Stimulated activated CD8-positive, alpha-beta memory T cell treated with anti-CD3 and anti-CD28 coated beads, Interleukin-12 subunit alpha, Interleukin-12 subunit beta, amount 100 ng/mL, for 24 hours (primary cell): ENCODE results near the gene ITGA11.

Experiments
- DNase-seq: peaks from one replicate; pipeline ENCODE4 v3.0.0-alpha.2; 2020; ENCODE audit errors: extremely low read depth

Gene ITGA11

GRCh38 chr15:68389041-68389930, 42.7 kb downstream of the ITGA11 start:
- no peak for DNase-seq

- no peak for DNase-seq
These were observed 44.4 kb downstream of the ITGA11 start for GRCh38 chr15:68387381-68388143.

DNA sequence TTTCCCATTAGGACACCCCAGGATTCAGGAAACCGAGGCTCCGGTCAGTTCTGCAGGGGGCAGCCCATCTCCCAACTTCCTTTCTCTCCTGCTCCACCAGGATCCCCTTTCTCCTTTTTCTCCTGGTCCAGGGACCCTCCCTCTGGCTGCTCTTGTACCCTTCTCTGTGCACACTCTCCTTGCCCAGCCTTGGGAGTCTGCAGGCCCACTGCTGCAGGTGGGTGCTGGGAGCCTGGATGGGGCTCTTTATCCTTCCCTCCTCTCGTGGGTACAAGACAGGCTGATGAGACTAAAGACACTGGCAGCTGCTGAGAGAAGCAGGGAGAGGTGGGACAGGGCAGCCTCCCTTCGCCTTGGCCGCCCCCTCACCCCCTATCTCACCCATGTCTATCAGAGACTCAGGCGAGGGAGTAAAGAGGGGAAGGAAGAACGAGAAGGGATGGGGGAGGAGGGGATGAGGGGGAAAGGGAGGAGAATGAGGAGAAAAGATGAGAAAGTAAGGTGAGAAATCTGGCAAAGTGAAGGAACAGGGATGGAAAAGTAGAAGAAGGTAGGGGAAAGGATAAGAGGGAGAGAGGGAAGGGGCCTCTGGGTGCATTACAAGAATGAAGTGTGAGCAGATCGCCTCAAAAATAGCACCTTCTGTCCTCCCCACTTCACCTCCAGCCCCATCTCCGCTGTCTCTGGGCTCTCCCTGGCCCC, 45.2 kb downstream of the ITGA11 start:
- DNase-seq: no peak

DNA sequence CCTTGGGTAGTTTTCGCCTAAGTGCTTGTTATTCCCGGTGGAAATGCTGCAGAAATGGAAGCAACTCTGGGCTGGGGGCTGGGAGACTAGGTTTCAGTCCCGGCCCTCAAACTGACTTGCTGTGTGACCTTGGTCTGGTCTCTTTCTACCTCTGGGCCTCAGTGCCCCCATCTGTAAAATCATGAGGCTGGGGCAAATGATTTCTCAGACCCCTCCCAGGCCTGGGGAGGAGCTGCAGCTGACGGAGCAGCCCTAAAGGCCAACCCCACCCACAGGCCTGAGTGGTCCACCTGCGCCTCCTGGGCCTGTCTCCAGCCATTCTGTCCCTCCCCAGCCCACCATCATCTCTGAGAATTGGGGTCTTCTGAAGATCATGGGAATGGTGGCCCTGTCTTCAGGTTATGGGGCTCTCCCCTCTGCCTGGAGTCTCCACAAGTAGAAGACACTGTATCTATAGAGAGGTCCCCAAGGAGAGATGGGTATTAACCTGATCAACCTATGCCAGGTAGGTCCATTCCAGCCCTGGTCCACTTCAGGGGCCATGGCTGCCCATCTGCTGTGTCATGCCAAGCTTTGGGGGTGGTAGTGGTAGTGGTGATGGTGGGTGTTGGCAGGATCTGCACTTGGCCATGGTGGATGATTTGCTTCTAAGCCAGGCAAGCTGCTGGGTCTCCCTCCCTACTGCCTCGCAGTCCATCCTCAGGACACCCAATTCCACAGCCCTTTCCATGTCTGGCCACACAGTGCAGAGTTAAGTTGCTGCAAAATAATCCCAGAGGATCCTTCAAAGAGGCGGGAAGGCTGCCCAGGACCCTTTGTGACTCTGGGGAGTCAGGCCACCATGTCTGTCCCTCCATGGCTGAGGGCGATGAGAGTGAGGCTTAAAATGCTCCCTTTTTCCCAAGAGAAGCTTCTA, 46.0 kb downstream of the ITGA11 start:
- DNase-seq: no peak

DNA sequence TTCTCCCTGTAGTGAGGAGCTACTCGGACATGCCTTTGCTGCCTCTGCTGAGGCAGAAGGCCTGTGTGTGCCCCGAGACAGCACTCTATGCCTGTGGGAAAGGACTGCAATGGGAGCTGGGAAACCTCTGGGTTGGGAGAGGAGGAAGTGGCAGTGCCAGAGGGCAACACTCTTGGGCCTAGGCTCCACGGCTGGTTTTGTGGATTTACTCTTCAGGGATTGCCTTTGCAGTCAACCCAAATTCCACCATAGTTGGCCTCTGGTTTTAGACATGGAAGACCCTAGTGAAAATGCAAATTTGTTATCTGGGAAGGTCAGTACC, 46.8 kb downstream of the ITGA11 start:
- no peak for DNase-seq

DNA sequence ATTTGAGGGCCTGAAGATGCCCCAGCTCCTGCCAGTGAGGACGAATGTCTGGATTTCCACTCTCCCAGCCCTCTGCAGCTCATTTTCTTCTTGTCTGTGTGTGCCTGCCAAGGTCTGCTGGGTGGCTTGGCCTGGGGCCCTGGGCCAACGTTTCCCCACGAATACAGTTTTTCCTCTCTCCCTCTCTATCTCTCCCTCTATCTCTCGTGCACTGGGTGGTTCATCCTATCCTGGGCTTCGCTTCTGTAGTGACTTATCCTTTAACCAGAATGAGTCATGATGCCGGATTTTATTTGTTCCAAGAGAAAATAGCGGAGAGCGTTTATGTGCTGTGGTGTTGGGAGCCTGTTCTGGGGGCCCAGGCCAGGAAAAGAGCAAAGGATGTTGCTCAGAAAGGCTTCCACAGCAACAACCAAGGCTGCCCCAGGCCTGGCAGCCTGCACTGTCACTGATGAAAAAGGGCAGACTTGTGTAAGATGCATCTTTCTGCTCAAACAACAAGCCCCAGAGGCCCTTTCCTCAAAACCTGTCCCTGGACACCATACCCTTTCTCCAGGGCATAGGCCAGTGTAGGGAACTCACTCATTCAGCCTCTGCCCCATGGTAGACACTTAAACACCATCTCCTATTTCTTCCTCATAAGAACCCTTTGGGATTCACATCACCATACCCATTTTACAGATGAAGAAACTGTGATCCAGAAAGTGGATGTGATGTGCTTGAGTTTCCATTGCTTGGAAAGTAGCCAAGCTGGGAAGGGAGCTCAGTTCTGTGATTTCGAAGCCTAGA, 47.3 kb downstream of the ITGA11 start:
- no peak for DNase-seq

GRCh38 chr15:68383161-68384074, 48.5 kb downstream of the ITGA11 start:
- DNase-seq: no peak

GRCh38 chr15:68382286-68383007, 49.5 kb downstream of the ITGA11 start:
- no peak for DNase-seq

DNA sequence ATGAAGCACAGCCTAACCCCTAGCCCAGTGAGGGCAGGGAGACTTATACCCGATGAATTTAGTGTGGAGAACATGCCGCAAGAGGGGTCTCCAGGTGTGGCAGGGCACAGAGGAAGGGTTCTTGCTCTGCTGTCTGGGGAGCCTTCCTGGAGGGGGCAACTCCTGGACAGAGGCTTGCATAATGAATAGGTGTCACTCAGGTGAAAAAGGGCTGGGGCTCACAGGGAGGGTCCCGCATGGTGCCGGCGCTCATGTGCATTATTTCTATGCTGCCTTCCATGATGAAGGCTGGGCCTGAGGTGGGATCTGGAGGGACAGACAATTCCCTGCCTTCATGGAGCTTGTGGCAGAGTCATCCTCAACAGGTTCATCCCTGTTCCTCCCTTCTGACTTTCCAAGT, 51.5 kb downstream of the ITGA11 start:
- no peak for DNase-seq

GRCh38 chr15:68379759-68380290, 52.1 kb downstream of the ITGA11 start:
- DNase-seq: no peak

- DNase-seq: no peak
These were observed 52.8 kb downstream of the ITGA11 start for GRCh38 chr15:68379058-68379758.

GRCh38 chr15:68378595-68378994, 53.4 kb downstream of the ITGA11 start:
- no peak for DNase-seq

DNA sequence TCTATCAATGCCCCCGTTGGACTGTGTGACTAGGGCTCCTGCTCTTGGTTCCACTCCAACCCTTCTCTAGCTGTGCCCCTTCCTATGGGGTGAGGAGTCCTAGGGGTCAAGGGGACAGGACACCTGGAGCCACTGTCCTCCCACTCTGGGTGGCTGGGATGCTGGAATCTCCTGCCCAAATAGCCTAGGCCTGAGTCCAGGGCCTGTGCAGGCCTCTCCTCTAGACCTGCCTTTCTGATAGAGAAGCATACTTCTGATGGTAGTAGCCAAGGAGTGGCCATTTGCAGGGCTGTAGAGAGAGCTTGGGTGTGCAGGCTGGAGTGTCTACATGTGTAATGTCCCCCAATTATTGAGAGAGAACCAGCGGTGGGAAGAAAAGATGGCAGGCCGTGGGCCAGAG, 54.2 kb downstream of the ITGA11 start:
- no peak for DNase-seq

DNA sequence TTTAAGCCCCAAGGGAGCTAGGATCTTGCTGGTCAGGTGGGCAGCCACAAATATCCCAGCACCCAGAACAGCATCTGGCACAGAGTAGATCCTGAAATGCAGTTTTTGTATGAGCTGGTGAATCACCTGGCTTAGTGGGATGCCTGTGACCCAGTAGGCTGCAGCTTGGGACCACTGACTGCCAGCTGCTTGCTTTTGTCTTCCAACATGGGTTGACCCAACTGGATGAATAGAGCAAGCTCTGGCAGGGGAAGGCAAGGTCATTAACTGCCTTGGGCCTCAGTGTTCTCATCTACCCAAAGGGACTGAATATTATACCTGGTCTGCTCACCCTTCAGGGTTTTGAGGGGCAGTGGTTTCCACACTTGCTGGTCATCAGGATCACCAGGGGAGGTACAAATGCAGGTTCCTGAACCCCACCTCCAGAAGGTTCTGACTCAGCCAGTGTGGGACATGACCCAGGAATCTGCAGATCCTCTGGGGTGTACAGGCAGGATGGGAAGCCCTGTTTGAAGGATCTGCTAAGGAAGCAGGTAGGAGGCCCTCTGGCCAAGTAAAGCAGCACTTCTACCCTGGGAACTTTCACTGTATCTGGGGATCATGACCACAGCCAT, 55.4 kb downstream of the ITGA11 start:
- no peak for DNase-seq

GRCh38 chr15:68375716-68376220, 56.2 kb downstream of the ITGA11 start:
- no peak for DNase-seq

- no peak for DNase-seq
These were observed 56.8 kb downstream of the ITGA11 start for GRCh38 chr15:68375191-68375631.

DNA sequence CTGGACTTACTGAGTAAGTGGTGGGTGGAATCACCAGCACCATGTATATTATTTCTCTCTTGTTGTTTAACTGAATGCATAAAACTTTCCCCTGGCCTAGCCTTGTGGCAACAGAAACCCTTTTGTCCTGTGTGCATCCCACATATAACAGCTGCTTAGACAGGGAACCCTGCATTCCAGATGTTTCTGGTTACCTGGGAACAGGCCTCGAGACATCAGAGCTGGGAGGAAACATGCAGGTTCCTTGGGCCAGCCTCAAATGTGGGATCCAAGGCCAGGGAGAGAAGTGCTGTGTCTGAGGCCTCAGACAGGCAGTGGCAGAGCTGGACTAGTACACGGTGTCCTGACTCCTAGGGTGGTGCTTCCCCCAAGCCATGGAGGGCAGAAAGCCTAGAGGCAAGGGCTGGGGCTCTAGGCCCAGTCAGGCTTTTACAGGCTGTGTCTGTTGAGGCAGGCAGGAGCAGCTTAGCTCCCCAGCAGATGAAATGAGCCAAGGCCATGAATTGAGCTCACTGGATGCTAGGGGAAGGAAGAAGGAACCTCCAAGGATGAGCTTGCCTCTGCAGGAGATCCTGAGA, 57.7 kb downstream of the ITGA11 start:
- no peak for DNase-seq
